Endothelial cell (in vitro differentiated cells): Measurements from ENCODE around the gene FOXD1. TPM values are rescaled to one million over a fixed set of nuclear protein-coding genes. Genes with fewer than 3 reads are reported as not detected.

Source experiments
- DNase-seq: peaks from one replicate; pipeline ENCODE4 v3.0.0; 2021; ENCODE audit warnings: low spot score
- H3K27ac Mint-ChIP-seq: one replicate; pipeline ENCODE4 v1.8.0; 2021; ENCODE audit warnings: mixed read lengths, inconsistent platforms; ENCODE audit not compliant: unreplicated experiment
- H3K27me3 Mint-ChIP-seq: one replicate; pipeline ENCODE4 v1.8.0; 2021; ENCODE audit warnings: mild to moderate bottlenecking, moderate library complexity, mixed read lengths, inconsistent platforms; ENCODE audit not compliant: unreplicated experiment
- H3K36me3 Mint-ChIP-seq: one replicate; pipeline ENCODE4 v1.8.0; 2021; ENCODE audit warnings: mild to moderate bottlenecking, low read depth, mixed read lengths, inconsistent platforms; ENCODE audit not compliant: unreplicated experiment
- H3K4me1 Mint-ChIP-seq: one replicate; pipeline ENCODE4 v1.8.0; 2021; ENCODE audit warnings: mild to moderate bottlenecking, mixed read lengths, inconsistent platforms; ENCODE audit not compliant: unreplicated experiment
- H3K4me3 Mint-ChIP-seq: one replicate; pipeline ENCODE4 v1.8.0; 2021; ENCODE audit warnings: mild to moderate bottlenecking, mixed read lengths, inconsistent platforms; ENCODE audit not compliant: unreplicated experiment
- H3K9me3 Mint-ChIP-seq: one replicate; pipeline ENCODE4 v1.8.0; 2021; ENCODE audit warnings: mixed read lengths, inconsistent platforms; ENCODE audit not compliant: unreplicated experiment
- CTCF ChIP-seq: fragments of 200-600 bp; sonication (generic); IDR thresholded peaks from one replicate; pipeline ENCODE4 v1.5.0; 2021; ENCODE audit warnings: antibody characterized with exemption; ENCODE audit not compliant: unreplicated experiment
- total RNA-seq: library from RNA; stranded (reverse); fragmentation: NEBNext Ultra II Directional; extraction: Animal tissue kit (Norgen Biotek cat#: 25700); gene quantifications from one replicate; pipeline ENCODE4 v1.2.1, GENCODE V29; 2021; ENCODE audit not compliant: unreplicated experiment

The FOXD1 gene
- total RNA-seq, 1 donor from 2014 or later, result 0.33 TPM

DNA sequence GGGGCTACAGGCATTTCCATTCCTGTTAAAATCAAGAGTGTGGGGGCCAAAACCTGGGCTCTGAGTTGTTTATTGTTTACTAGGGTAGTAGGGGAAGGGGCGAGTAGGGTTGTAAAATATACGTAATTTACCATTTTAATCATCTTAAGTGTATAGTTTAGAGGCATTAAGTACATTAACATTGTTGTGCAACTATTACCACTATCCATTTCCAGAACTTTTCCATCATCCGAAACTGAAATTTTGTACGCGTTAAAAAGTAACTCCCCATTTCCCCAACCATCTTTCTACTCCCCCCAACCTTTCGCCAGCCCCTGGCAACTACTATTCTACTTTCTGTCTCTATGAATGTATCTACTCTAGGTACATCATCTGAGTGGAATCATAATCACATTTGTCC is 3.6 kb upstream of the FOXD1 start:
- H3K4me3 Mint-ChIP-seq, result no peak overlapping the region
- no peak for DNase-seq
- no peak for TF ChIP-seq CTCF
- H3K9me3 Mint-ChIP-seq, result no peaks in the 10 kb centered on the region
- H3K27me3 Mint-ChIP-seq, result peaks cover 22% of the 10 kb centered on the region
- peaks cover 11% of the 10 kb centered on the region for H3K4me1 Mint-ChIP-seq
- H3K27ac Mint-ChIP-seq, result no peak overlapping the region
- no peaks in the 10 kb centered on the region for H3K36me3 Mint-ChIP-seq

- no peak overlapping the region for H3K27ac Mint-ChIP-seq
- peak; percentile 86 for DNase-seq
- H3K36me3 Mint-ChIP-seq, result no peaks in the 10 kb centered on the region
- peaks cover 22% of the 10 kb centered on the region for H3K27me3 Mint-ChIP-seq
- no peaks in the 10 kb centered on the region for H3K9me3 Mint-ChIP-seq
- peaks cover 15% of the 10 kb centered on the region for H3K4me1 Mint-ChIP-seq
- peak; percentile 95 for TF ChIP-seq CTCF
- H3K4me3 Mint-ChIP-seq, result no peak overlapping the region
Observed at GRCh38 chr5:73451224-73452130, 2.9 kb upstream of the FOXD1 start.

DNA sequence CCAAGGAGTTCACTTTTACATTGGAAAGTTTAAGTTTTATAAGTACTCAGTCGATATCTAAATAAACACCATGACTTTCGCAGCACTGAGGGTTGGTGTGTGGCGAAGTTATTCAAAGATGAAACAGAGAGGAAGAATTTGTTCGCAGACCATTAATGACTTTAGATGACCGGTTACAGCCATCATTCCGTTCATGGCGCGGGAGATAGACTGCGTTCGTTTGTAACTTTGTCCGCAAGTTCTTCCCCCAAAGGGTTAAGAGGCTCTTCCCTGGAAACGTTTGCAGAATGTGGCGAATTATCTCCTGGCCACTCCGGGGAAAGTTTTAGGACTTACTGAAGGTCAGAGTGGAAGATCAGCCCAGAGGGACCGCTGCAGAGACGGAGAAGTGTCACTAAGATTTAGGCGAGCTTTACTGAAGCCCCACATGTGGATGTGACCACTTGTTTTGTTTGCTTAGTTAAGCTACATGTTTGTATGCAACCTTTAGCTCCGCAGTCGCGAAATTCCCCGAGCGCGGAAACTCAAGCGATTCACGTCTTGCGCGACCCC is 2.2 kb upstream of the FOXD1 start:
- no peak for DNase-seq
- Mint-ChIP-seq H3K27me3 (peaks cover 22% of the 10 kb centered on the region), H3K36me3 (no peaks in the 10 kb centered on the region), H3K9me3 (no peaks in the 10 kb centered on the region), H3K27ac (no peak overlapping the region), H3K4me1 (peaks cover 17% of the 10 kb centered on the region), H3K4me3 (no peak overlapping the region)
- TF ChIP-seq CTCF, result no peak

- H3K9me3 Mint-ChIP-seq, result no peaks in the 10 kb centered on the region
- no peak for DNase-seq
- H3K27ac Mint-ChIP-seq, result no peak overlapping the region
- TF ChIP-seq CTCF, result no peak
- no peak overlapping the region for H3K4me3 Mint-ChIP-seq
- H3K36me3 Mint-ChIP-seq, result no peaks in the 10 kb centered on the region
- H3K4me1 Mint-ChIP-seq, result peaks cover 17% of the 10 kb centered on the region
- H3K27me3 Mint-ChIP-seq, result peaks cover 22% of the 10 kb centered on the region
Observed at GRCh38 chr5:73450137-73450536, 1.6 kb upstream of the FOXD1 start.
